22Rv1 (cell line): Measurements from ENCODE around the gene PMPCA.

Experiments used
- ZFX ChIP-seq: fragments of 450-650 bp; IDR thresholded peaks from 2 replicates; pipeline ENCODE4 v1.6.1; 2017; ENCODE audit warnings: antibody characterized with exemption, borderline replicate concordance
- TF ChIP-seq, protein P1 (sequence below): fragments of 450-650 bp; IDR thresholded peaks from 2 replicates; pipeline ENCODE4 v1.5.1; 2017; ENCODE audit warnings: mild to moderate bottlenecking

DNA sequence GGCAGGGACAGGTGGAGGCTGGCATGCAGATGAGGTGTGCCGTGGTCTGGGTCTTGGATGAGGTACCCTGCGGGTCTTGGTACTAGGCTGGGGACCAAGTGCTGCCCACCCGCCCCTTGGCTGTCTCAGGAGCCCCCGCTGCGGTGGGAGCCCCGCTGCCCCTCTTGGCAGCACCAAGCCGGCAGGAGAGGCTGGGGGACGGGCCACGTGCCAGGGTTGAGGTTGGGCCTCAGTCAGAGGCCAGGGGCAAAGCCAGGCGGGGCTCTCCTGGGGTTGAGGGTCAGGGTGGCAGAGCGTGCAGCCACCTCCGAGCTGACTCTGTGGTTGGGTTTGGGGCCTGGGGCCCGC is 39.0 kb upstream of the PMPCA start:
- TF ChIP-seq, protein P1, sequence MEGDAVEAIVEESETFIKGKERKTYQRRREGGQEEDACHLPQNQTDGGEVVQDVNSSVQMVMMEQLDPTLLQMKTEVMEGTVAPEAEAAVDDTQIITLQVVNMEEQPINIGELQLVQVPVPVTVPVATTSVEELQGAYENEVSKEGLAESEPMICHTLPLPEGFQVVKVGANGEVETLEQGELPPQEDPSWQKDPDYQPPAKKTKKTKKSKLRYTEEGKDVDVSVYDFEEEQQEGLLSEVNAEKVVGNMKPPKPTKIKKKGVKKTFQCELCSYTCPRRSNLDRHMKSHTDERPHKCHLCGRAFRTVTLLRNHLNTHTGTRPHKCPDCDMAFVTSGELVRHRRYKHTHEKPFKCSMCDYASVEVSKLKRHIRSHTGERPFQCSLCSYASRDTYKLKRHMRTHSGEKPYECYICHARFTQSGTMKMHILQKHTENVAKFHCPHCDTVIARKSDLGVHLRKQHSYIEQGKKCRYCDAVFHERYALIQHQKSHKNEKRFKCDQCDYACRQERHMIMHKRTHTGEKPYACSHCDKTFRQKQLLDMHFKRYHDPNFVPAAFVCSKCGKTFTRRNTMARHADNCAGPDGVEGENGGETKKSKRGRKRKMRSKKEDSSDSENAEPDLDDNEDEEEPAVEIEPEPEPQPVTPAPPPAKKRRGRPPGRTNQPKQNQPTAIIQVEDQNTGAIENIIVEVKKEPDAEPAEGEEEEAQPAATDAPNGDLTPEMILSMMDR, result no peak
- no peak for TF ChIP-seq ZFX
